ENCODE data around the gene MCTP1. TPM values are rescaled to one million over a fixed set of nuclear protein-coding genes. Genes with fewer than 3 reads are reported as not detected.
"Not testable (repeated sequence)": the region's sequence is repeated elsewhere in the genome, so short reads cannot be mapped to it uniquely, and the experiment has no call there.

The MCTP1 gene
- polyA plus RNA-seq, 3 donors: 4.2 to 5.6 (median 4.9) TPM

DNA sequence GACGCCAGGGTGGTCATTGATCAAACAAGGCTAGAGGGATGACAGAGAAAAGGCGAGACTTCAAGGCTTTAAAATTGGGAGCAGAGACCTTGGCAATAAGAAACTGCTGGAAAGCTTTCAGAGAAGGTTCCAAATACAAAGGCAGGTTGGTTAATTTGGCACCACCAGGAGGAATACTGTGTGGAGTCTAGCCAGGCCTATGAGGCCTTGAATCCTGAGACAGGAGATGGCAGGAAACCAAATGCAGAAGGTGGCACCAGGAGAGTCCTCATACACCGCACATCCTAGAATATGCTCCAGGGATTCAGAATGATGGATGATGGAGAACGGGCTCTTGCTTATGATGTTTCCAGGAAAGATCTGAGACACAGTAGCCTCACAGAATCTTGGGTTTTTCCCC lies 90.0 kb downstream of the MCTP1 start:
- no peak for DNase-seq (ENCODE audit: low read depth in 3 of 3, low spot score in 2 of 3)

GRCh38 chr5:95191330-95191729 lies 93.6 kb downstream of the MCTP1 start:
- DNase-seq (ENCODE audit: low read depth in 3 of 3, low spot score in 2 of 3): no peak

- DNase-seq (ENCODE audit: low read depth in 3 of 3, low spot score in 2 of 3): no peak
Measured at GRCh38 chr5:95184924-95185323, 100.0 kb downstream of the MCTP1 start.

GRCh38 chr5:95181644-95182043 lies 103.2 kb downstream of the MCTP1 start:
- no peak for DNase-seq (ENCODE audit: low read depth in 3 of 3, low spot score in 2 of 3)

DNA sequence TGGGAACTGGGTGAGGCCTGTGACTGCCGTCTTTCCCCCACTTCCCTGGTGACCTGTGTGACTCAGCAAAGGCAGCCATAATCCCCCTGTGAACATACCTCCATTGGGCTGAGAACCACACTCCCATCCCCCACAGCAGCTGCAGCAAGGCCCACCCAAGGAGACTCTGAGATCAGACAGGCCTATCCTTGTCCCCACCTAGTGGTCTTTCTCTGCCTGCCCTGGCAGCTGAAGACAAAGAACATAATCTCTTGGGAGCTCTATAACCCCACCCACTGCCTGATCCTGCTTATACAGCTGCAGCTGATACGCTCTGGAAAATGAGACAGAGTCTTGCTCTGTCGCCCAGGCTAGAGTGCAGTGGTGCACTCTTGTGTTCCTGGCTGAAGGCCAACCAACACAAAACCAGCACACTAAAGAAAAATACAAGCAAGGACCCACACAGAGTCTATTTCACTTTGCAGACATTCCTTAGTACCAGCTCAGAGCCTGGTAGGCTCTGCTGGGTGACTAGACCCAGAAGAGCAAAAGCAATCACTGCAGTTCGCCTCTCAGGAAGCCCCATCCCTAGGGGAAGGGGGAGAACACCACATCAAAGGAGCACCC lies 106.7 kb downstream of the MCTP1 start:
- DNase-seq (ENCODE audit: low read depth in 3 of 3, low spot score in 2 of 3): no peak

DNA sequence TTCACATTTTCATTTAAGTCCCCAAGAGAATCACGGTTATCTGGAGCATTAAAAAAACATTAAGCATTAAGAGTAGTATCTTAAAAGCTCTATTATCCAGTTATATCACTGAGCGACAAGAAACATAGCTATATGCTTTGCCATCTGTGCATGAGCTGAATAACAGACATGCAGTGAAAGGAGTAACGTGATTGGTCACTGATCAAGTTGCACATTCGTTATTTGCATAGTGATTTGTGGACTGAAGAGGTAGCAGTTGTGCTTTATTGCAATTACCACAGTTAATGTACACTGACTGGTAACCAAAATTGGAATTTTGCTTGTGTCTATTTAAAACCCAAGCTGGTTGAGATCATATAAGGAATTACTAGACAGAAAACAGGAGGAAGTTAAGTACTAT lies 107.4 kb downstream of the MCTP1 start:
- DNase-seq (ENCODE audit: low read depth in 3 of 3, low spot score in 2 of 3): no peak

GRCh38 chr5:95175106-95175505 lies 109.8 kb downstream of the MCTP1 start:
- DNase-seq (ENCODE audit: low read depth in 3 of 3, low spot score in 2 of 3): no peak

- no peak for DNase-seq (ENCODE audit: low read depth in 3 of 3, low spot score in 2 of 3)
Measured at GRCh38 chr5:95172659-95173058, 112.2 kb downstream of the MCTP1 start.

GRCh38 chr5:95164861-95165260 lies 120.0 kb downstream of the MCTP1 start:
- no peak for DNase-seq (ENCODE audit: low read depth in 3 of 3, low spot score in 2 of 3)

DNA sequence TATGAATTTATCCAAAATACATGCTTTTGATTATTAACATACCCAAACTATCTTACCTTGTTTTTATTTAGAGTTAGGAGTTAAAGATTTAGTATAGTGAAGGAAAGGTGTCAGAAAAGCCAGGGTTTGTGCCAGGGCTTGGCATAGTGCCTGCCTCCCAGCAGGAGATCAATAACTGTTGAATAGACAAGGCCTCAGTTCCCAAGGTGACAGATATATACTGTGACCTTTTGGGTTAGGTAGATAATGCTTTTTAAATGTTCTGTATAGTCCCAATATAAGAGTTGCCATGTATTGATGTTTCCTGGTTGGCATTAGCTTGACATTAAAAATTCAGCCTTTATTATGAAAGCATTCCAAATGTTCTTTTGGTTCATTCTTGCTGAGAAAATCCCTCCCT lies 121.8 kb downstream of the MCTP1 start:
- DNase-seq (ENCODE audit: low read depth in 3 of 3, low spot score in 2 of 3): no peak

GRCh38 chr5:95162231-95162992 lies 122.5 kb downstream of the MCTP1 start:
- no peak for DNase-seq (ENCODE audit: low read depth in 3 of 3, low spot score in 2 of 3)

GRCh38 chr5:95159603-95160002 lies 125.3 kb downstream of the MCTP1 start:
- no peak for DNase-seq (ENCODE audit: low read depth in 3 of 3, low spot score in 2 of 3)

GRCh38 chr5:95155888-95156287 lies 129.0 kb downstream of the MCTP1 start:
- no peak for DNase-seq (ENCODE audit: low read depth in 3 of 3, low spot score in 2 of 3)

- DNase-seq (ENCODE audit: low read depth in 3 of 3, low spot score in 2 of 3): no peak
Measured at GRCh38 chr5:95153511-95153910, 131.4 kb downstream of the MCTP1 start.

- no peak for DNase-seq (ENCODE audit: low read depth in 3 of 3, low spot score in 2 of 3)
Measured at GRCh38 chr5:95152535-95152934, 132.4 kb downstream of the MCTP1 start.

DNA sequence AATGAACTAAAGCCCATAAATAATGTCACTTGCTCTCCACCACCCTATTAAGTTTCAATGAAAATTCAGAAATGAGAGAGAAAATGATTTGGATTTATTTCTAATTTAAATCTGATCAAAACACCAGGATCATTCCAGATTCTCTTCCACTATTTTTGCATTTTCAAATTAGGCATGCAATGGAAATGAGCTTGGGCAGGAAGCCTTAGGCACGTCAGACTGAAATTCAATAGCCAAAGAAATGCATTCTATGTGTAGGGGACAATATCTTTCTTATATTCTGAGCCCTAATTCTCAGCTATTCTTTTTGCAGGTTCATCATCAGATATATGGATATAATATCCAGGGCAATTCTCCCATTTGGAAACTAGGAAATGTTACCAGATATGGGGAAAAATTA lies 132.8 kb downstream of the MCTP1 start:
- DNase-seq (ENCODE audit: low read depth in 3 of 3, low spot score in 2 of 3): no peak

- no peak for DNase-seq (ENCODE audit: low read depth in 3 of 3, low spot score in 2 of 3)
Measured at GRCh38 chr5:95151694-95152093, 133.2 kb downstream of the MCTP1 start.

GRCh38 chr5:95149387-95149786 lies 135.5 kb downstream of the MCTP1 start:
- no peak for DNase-seq (ENCODE audit: low read depth in 3 of 3, low spot score in 2 of 3)

GRCh38 chr5:95148453-95148852 lies 136.4 kb downstream of the MCTP1 start:
- DNase-seq (ENCODE audit: low read depth in 3 of 3, low spot score in 2 of 3): no peak

GRCh38 chr5:95143858-95144257 lies 141.0 kb downstream of the MCTP1 start:
- DNase-seq (ENCODE audit: low read depth in 3 of 3, low spot score in 2 of 3): not testable (repeated sequence)

DNA sequence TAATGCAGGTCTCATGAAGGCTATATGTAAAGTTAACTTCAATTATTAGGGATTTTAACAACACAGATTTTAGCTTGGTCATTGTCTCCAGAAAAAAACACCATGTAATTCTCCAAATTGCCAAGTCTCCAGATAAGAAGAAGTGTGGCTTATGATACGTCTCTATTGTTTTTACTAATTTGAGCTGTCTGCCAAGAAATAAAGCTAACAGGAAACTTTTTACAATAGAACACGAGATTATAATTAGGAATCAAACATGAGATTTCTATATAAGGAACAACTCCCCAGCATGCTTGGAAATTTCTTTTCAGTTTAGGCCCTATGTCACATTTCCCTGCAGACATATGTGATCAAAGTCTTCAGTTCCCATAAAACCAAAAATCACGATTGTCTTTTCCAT lies 142.7 kb downstream of the MCTP1 start:
- DNase-seq (ENCODE audit: low read depth in 3 of 3, low spot score in 2 of 3): no peak

GRCh38 chr5:95141141-95141540 lies 143.8 kb downstream of the MCTP1 start:
- DNase-seq (ENCODE audit: low read depth in 3 of 3, low spot score in 2 of 3): no peak

GRCh38 chr5:95134326-95134725 lies 150.6 kb downstream of the MCTP1 start:
- no peak for DNase-seq (ENCODE audit: low read depth in 3 of 3, low spot score in 2 of 3)

All from right renal cortex interstitium (tissue), 3 donors.